Myocyte (in vitro differentiated cells): ENCODE results near the gene BTBD10. TPM values are rescaled to one million over a fixed set of nuclear protein-coding genes. Genes with fewer than 3 reads are reported as not detected.

ENCODE experiments used
- DNase-seq: peaks from one replicate; pipeline ENCODE4 v3.0.0-alpha.2; 2012; ENCODE audit warnings: low read depth
- total RNA-seq: library from RNA; depleted of rRNA; stranded (reverse); fragments of >200 nt; gene quantifications from 2 replicates; pipeline ENCODE4 v1.2.3, GENCODE V29; 2014

The BTBD10 gene
- total RNA-seq, 1 donor from 2014 or later, result 36.0 TPM

DNA sequence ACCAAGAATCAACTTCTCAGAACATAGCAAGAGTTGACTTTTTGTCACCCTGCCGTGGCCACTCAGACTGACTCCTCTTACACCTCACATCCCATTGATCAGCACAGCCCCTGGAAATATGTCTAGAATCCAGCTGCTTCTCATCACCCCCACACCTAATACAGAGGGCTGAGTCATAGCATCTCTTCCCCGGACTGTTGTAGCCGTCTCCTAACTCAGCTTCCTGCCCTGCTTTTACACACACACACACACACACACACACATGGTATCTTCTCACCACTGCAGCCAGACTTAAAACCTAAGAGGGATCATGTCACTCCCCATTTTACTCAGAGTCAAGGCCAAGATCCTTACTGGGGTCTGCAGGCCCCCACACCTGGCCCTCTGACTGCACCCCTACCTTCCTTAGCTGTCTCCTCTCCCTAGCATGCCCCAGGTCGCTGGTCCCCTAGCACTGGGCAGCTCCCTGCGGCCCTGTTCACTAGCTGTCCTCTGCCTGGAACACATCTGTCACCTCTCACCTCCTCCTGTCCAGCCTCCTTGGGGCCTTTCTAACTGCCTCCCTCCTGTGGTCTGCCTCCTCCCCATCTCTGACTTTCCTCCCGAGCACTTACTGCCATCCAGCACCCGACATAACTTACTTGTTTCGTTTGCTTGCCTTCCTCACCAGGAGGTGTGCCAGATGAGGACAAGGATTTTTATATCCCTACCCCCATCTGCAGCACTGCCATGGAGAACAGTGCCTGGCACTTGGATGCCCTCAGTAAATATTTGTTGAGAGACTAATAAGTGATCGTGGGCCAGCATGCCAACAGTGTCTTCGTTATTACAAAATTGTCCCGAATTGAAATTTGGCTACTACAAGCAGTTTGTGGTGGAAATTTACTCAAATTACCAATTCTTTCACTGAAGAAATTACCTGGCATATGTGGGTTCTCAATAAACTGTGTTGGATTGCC, 123.5 kb downstream of the BTBD10 start:
- peak; percentile 61 for DNase-seq

DNA sequence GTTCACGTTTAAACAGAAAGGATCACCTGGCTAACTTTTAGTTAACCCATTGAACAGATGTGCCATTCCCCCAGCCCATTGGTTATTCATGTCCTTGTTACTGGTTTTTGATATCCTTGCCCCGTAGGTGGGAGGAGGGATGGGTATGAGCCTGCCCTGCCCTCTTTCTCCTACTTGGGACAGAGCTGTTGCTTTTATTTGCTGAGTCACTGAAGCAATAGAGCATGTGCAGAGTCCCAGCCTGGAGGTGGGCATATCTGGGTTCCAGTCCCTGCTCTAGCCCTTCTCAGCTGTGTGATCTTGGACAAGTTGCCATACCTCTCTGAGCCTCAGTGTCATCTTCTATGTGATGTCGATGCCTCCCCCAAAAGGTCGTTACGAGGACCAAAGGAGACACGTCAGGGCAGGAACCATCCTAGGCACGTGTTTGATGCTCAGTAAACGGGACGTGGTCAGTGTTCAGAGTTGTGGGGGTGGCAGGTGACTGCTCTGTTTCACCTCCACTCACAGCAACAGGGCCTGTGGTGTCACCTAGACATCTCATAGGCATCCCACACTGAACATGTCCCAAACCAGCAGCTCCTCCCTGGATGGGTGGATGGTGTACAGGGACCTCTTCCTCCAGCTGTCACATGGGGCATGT, 124.5 kb downstream of the BTBD10 start:
- no peak for DNase-seq

DNA sequence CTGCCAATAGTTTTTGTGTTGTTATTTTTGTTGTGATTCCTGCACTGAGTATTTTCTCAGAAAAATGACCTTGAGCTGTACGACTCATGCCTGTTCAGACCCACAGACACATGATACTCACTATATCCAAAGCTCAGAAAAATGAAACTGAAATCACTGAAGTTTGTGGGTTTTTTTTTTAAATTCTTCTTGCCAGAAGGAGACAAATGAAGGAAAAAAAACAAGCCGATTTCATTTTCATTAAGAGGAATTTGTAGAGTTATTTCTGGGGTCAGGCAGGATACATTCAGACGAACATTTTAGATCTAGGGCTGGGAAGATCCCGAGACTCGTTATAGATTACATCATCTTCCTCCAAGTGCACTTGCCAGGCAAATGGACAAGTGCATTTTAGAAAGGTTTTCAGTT, 125.0 kb downstream of the BTBD10 start:
- peak; percentile 64 for DNase-seq

Other genes starting within 250 kb of the BTBD10 start
- gene BMAL1, start 185.4 kb downstream of the BTBD10 start, total RNA-seq, result 10.5 and 14.4 TPM in 2 replicates
- gene PTH, start 32.8 kb upstream of the BTBD10 start, total RNA-seq, result not detected in 2 replicates
- gene FAR1, start 205.4 kb upstream of the BTBD10 start, total RNA-seq, result 35.2 and 46.3 TPM in 2 replicates